ENCODE results near the gene QSER1.

The QSER1 gene

DNA sequence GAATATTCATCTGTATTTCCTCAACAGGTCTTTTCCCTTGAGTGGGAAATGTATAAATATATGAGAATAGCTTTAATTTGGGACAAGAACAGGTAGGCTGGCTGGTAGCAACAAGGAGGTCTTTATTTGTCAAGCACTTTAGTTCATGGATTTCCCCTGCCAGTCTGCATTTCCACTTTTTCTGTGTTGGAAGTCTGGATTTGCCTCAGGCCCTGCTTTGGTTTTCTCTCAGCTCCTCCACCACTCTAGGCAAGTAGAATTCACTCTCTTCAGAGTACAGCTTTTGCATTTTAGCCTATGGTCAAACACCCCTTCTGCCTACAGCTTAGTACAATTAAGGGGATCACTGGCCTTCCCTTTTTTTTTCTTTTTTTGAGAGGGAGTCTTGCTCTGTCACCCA is 57.1 kb downstream of the QSER1 start:
- peaks cover 15% of the 10 kb centered on the region for H3K36me3 ChIP-seq (ENCODE audit: control insufficient read depth, low read length)

DNA sequence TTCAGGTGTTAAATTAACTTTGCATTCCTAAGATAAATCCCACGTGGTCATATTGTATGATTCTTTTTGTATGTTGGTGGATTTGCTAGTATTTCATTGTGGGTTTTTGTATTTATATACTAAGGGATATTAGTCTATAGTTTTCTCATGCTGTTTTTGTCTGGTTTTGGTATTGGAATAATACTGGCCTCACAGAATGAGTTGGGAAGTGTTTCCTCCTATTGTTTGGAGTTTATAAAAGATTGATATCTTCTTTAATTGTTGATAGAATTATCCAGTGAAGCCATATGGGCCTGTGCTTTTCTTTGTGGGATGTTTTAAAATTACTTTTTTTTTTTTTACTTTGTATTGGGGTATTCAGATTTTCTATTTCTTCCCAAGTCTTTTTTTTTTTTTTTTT is 59.8 kb downstream of the QSER1 start:
- Histone ChIP-seq H3K4me2 (ENCODE audit: low read length) (no peak overlapping the region), H4K20me1 (ENCODE audit: control insufficient read depth, insufficient read depth, low read depth, low read length) (no peaks in the 10 kb centered on the region), H3K79me2 (ENCODE audit: control insufficient read depth, low read length) (peaks cover 25% of the 10 kb centered on the region), H3K9me3 (ENCODE audit: control insufficient read depth, insufficient read depth, low read length) (no peaks in the 10 kb centered on the region), H3K27ac (ENCODE audit: low read depth, low read length) (no peak overlapping the region), H3K4me1 (ENCODE audit: control insufficient read depth, low read length) (no peaks in the 10 kb centered on the region), H3K4me3 (ENCODE audit: low read length) (no peak overlapping the region), H3K36me3 (ENCODE audit: control insufficient read depth, low read length) (peaks cover 27% of the 10 kb centered on the region), H3K27me3 (ENCODE audit: control insufficient read depth, low read length) (no peaks in the 10 kb centered on the region), H3F3A (ENCODE audit: control insufficient read depth, insufficient read depth) (peaks cover 3% of the 10 kb centered on the region; the same call in 1 of the 2 replicates), H3K9me2 (replicated peaks; ENCODE audit: control insufficient read depth, low read length) (no peaks in the 10 kb centered on the region)
- no peak for TF ChIP-seq EZH2phosphoT487 (IDR thresholded peaks at IDR 0.05; ENCODE audit: borderline replicate concordance, low read length)
- TF ChIP-seq, protein P1, sequence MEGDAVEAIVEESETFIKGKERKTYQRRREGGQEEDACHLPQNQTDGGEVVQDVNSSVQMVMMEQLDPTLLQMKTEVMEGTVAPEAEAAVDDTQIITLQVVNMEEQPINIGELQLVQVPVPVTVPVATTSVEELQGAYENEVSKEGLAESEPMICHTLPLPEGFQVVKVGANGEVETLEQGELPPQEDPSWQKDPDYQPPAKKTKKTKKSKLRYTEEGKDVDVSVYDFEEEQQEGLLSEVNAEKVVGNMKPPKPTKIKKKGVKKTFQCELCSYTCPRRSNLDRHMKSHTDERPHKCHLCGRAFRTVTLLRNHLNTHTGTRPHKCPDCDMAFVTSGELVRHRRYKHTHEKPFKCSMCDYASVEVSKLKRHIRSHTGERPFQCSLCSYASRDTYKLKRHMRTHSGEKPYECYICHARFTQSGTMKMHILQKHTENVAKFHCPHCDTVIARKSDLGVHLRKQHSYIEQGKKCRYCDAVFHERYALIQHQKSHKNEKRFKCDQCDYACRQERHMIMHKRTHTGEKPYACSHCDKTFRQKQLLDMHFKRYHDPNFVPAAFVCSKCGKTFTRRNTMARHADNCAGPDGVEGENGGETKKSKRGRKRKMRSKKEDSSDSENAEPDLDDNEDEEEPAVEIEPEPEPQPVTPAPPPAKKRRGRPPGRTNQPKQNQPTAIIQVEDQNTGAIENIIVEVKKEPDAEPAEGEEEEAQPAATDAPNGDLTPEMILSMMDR (IDR thresholded peaks at IDR 0.05; ENCODE audit: low read depth, low read length, poor library complexity, severe bottlenecking) = no peak

More for the DNA sequence above, 57.1 kb downstream of the QSER1 start:
- Histone ChIP-seq H3K27ac (ENCODE audit: low read depth, low read length) (no peak overlapping the region), H3K4me1 (ENCODE audit: control insufficient read depth, low read length) (no peaks in the 10 kb centered on the region), H3K27me3 (ENCODE audit: control insufficient read depth, low read length) (no peaks in the 10 kb centered on the region), H3K9me3 (ENCODE audit: control insufficient read depth, insufficient read depth, low read length) (no peaks in the 10 kb centered on the region), H3K4me3 (ENCODE audit: low read length) (no peak overlapping the region), H3F3A (ENCODE audit: control insufficient read depth, insufficient read depth) (peaks cover 2% of the 10 kb centered on the region; the same call in 1 of the 2 replicates), H3K9me2 (replicated peaks; ENCODE audit: control insufficient read depth, low read length) (no peaks in the 10 kb centered on the region), H4K20me1 (ENCODE audit: control insufficient read depth, insufficient read depth, low read depth, low read length) (no peaks in the 10 kb centered on the region), H3K4me2 (ENCODE audit: low read length) (no peak overlapping the region), H3K79me2 (ENCODE audit: control insufficient read depth, low read length) (peaks cover 25% of the 10 kb centered on the region)
- TF ChIP-seq, protein P1 (IDR thresholded peaks at IDR 0.05; ENCODE audit: low read depth, low read length, poor library complexity, severe bottlenecking) = no peak
- TF ChIP-seq EZH2phosphoT487 (IDR thresholded peaks at IDR 0.05; ENCODE audit: borderline replicate concordance, low read length) = no peak

DNA sequence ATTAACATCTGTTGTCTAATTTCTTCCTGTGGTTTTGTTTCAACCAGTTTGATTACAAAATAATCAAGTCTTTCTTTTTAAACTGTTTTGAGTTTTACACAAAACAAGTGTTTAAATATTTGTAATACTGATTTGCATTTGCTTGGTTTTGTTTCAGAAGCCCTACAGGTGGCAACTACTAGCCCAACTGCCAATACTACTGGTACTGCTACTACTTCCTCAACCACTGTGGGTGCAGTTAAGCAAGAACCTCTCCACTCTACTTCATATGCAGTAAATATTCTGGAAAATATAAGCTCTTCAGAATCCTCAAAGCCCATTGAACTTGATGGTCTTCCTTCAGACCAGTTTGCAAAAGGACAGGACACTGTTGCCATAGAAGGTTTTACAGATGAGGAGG is 61.1 kb downstream of the QSER1 start:
- peaks cover 32% of the 10 kb centered on the region for H3K36me3 ChIP-seq (ENCODE audit: control insufficient read depth, low read length)
- no peaks in the 10 kb centered on the region for H3K9me2 ChIP-seq (replicated peaks; ENCODE audit: control insufficient read depth, low read length)
- TF ChIP-seq, protein P1 (IDR thresholded peaks at IDR 0.05; ENCODE audit: low read depth, low read length, poor library complexity, severe bottlenecking) = no peak
- no peak for TF ChIP-seq EZH2phosphoT487 (IDR thresholded peaks at IDR 0.05; ENCODE audit: borderline replicate concordance, low read length)
- no peak overlapping the region for H3K4me2 ChIP-seq (ENCODE audit: low read length)
- H3F3A ChIP-seq (ENCODE audit: control insufficient read depth, insufficient read depth) = 0 out of 2 replicates have a peak, but pooled peaks cover 6% of the 10 kb centered on the region
- H3K27ac ChIP-seq (ENCODE audit: low read depth, low read length) = no peak overlapping the region
- H3K27me3 ChIP-seq (ENCODE audit: control insufficient read depth, low read length) = no peaks in the 10 kb centered on the region
- peaks cover 21% of the 10 kb centered on the region for H3K79me2 ChIP-seq (ENCODE audit: control insufficient read depth, low read length)
- H3K4me3 ChIP-seq (ENCODE audit: low read length) = no peak overlapping the region
- no peaks in the 10 kb centered on the region for H3K4me1 ChIP-seq (ENCODE audit: control insufficient read depth, low read length)
- H4K20me1 ChIP-seq (ENCODE audit: control insufficient read depth, insufficient read depth, low read depth, low read length) = no peaks in the 10 kb centered on the region
- no peaks in the 10 kb centered on the region for H3K9me3 ChIP-seq (ENCODE audit: control insufficient read depth, insufficient read depth, low read length)
